A549 (cell line): ENCODE measurements around the gene RAD18. TPM values are rescaled to one million over a fixed set of nuclear protein-coding genes. Genes with fewer than 3 reads are reported as not detected.
A peak's percentile ranks its signal among the peaks of the same experiment; 100 is the strongest.

Experiments
- ATAC-seq, 2 experiments: fragments of 200-7000 bp in 1 of 2; fragments of >200 bp in 1 of 2; cut with Nextera tagmentation in 1 of 2; cut with Tn5 transposase in 1 of 2; 3 replicates each; pipeline versions ENCODE4 v1.8.0 to v1.9.1; 2018 to 2020; ENCODE audit warnings: mild to moderate bottlenecking in 1 of 2, moderate library complexity in 1 of 2
- CTCF ChIA-PET: fragments of 300-600 bp; sonication (Branson Sonifier 250); formaldehyde crosslinking; extraction: SDS; loops from one replicate; lab custom pipeline; 2021; ENCODE audit warnings: antibody characterized with exemption, inconsistent platforms; lab: Yijun Ruan, JAX
- POLR2A ChIA-PET: fragments of 350-600 bp; formaldehyde crosslinking; extraction: SDS; loops from one replicate; lab custom pipeline; 2021; ENCODE audit warnings: antibody characterized with exemption, inconsistent platforms; lab: Yijun Ruan, JAX
- DNase-seq, 2 experiments: peaks; one replicate each; pipeline versions ENCODE4 v3.0.0 to v3.0.0-alpha.2; 2011 to 2016; ENCODE audit warnings: low read depth in 1 of 2, low spot score in 1 of 2
- FAIRE-seq: peaks from 2 replicates; lab custom pipeline; 2011; peaks lifted over from hg19 to GRCh38; lab: Jason Lieb, UNC
- H3K27ac ChIP-seq, 2 experiments: fragments of >200 bp; sonication (Bioruptor Twin); formaldehyde crosslinking; 3 replicates each; pipeline ENCODE4 v1.5.1; 2016 to 2017
- H3K4me1 ChIP-seq: fragments of >200 bp; sonication (Bioruptor Twin); formaldehyde crosslinking; 3 replicates; pipeline ENCODE4 v1.6.1; 2016
- H3K4me2 ChIP-seq: fragments of >200 bp; sonication (Bioruptor Twin); formaldehyde crosslinking; 3 replicates; pipeline ENCODE4 v1.6.1; 2016
- H3K4me3 ChIP-seq: fragments of >200 bp; sonication (Bioruptor Twin); formaldehyde crosslinking; 3 replicates; pipeline ENCODE4 v1.5.1; 2016
- H3K9me3 ChIP-seq: fragments of >200 bp; sonication (Bioruptor Twin); formaldehyde crosslinking; 3 replicates; pipeline ENCODE4 v1.6.1; 2016
- BHLHE40 ChIP-seq: IDR thresholded peaks from 2 replicates; pipeline ENCODE4 v1.6.1; 2012; ENCODE audit warnings: low read depth, low read length, inconsistent platforms
- CBX8 ChIP-seq: fragments of 200-600 bp; sonication (generic); IDR thresholded peaks from 2 replicates; pipeline ENCODE4 v1.6.1; 2016
- CTCF ChIP-seq: fragments of >200 bp; sonication (Bioruptor Twin); formaldehyde crosslinking; IDR thresholded peaks from 3 replicates; pipeline ENCODE4 v1.5.1; 2016
- EHMT2 ChIP-seq: fragments of 200-600 bp; sonication (generic); IDR thresholded peaks from 2 replicates; pipeline ENCODE4 v1.6.1; 2016; ENCODE audit warnings: antibody characterized with exemption, low read depth, mild to moderate bottlenecking, moderate library complexity
- ESRRA ChIP-seq: fragments of 150-350 bp; IDR thresholded peaks from 2 replicates; pipeline ENCODE4 v1.6.1; 2014; ENCODE audit warnings: mild to moderate bottlenecking, low read length, borderline replicate concordance
- FOSB ChIP-seq: fragments of 250-450 bp; sonication (Bioruptor Pico); IDR thresholded peaks from 2 replicates; pipeline ENCODE4 v1.5.0; 2020; ENCODE audit warnings: mild to moderate bottlenecking, moderate library complexity
- FOSL2 ChIP-seq, 2 experiments: fragments of 450-650 bp in 1 of 2; fragments of >200 bp in 1 of 2; sonication (Bioruptor Twin) in 1 of 2; formaldehyde crosslinking; IDR thresholded peaks; 2 replicates each; pipeline versions ENCODE4 v1.5.0 to v1.6.1; 2016 to 2020; ENCODE audit warnings: mild to moderate bottlenecking in 1 of 2, moderate library complexity in 1 of 2
- HDAC2 ChIP-seq: fragments of 200-600 bp; sonication (generic); IDR thresholded peaks from 2 replicates; pipeline ENCODE4 v1.6.1; 2016
- HMGXB4 ChIP-seq: fragments of 250-450 bp; sonication (Bioruptor Pico); IDR thresholded peaks from 2 replicates; pipeline ENCODE4 v1.5.0; 2021; ENCODE audit warnings: mild to moderate bottlenecking, moderate library complexity, borderline replicate concordance
- HOXB13 ChIP-seq: fragments of 250-450 bp; sonication (Bioruptor Pico); IDR thresholded peaks from 2 replicates; pipeline ENCODE4 v1.5.0; 2020; ENCODE audit warnings: low read depth, mild to moderate bottlenecking, moderate library complexity
- JUN ChIP-seq, 2 experiments: fragments of >200 bp; sonication (Bioruptor Twin); formaldehyde crosslinking; IDR thresholded peaks; 2 replicates in 1 of 2; 3 replicates in 1 of 2; pipeline ENCODE4 v1.6.1; 2016 to 2017
- JUNB ChIP-seq: fragments of >200 bp; sonication (Bioruptor Twin); formaldehyde crosslinking; IDR thresholded peaks from 2 replicates; pipeline ENCODE4 v1.6.1; 2016
- MAFK ChIP-seq: fragments of 450-650 bp; IDR thresholded peaks from 2 replicates; pipeline ENCODE4 v1.6.1; 2014; ENCODE audit not compliant: partially characterized antibody
- MAX ChIP-seq: IDR thresholded peaks from 2 replicates; pipeline ENCODE4 v1.6.1; 2012
- MAZ ChIP-seq: fragments of 150-350 bp; IDR thresholded peaks from 2 replicates; pipeline ENCODE4 v1.6.1; 2014; ENCODE audit warnings: antibody characterized with exemption, low read depth, low read length, borderline replicate concordance
- NFE2L2 ChIP-seq: fragments of 150-350 bp; conservative IDR thresholded peaks from 2 replicates; pipeline ENCODE4 v1.6.1; 2014; ENCODE audit warnings: low read length
- NR3C1 ChIP-seq: fragments of >200 bp; sonication (Bioruptor Twin); formaldehyde crosslinking; IDR thresholded peaks from 3 replicates; pipeline ENCODE4 v1.6.1; 2017
- POLR2A ChIP-seq: IDR thresholded peaks from 2 replicates; pipeline ENCODE4 v1.6.1; 2012; ENCODE audit warnings: mild to moderate bottlenecking, low read length
- POLR2AphosphoS2 ChIP-seq: conservative IDR thresholded peaks from 2 replicates; pipeline ENCODE4 v1.6.1; 2012; ENCODE audit warnings: low read length, improper control_type of control experiment, inconsistent platforms
- RAD21 ChIP-seq, 2 experiments: fragments of >200 bp in 1 of 2; sonication (Bioruptor Twin) in 1 of 2; formaldehyde crosslinking in 1 of 2; IDR thresholded peaks in 1 of 2; conservative IDR thresholded peaks in 1 of 2; 2 replicates in 1 of 2; 3 replicates in 1 of 2; pipeline ENCODE4 v1.6.1; 2012 to 2018; ENCODE audit warnings: inconsistent platforms in 1 of 2
- RCOR1 ChIP-seq: fragments of 150-350 bp; IDR thresholded peaks from 2 replicates; pipeline ENCODE4 v1.6.1; 2014; ENCODE audit warnings: antibody characterized with exemption, low read length, low read depth
- SMC3 ChIP-seq: fragments of >200 bp; sonication (Bioruptor Twin); formaldehyde crosslinking; IDR thresholded peaks from 3 replicates; pipeline ENCODE4 v1.6.1; 2018; ENCODE audit warnings: inconsistent platforms
- TP53 ChIP-seq: fragments of 250-450 bp; sonication (Bioruptor Pico); IDR thresholded peaks from 2 replicates; pipeline ENCODE4 v1.5.0; 2021; ENCODE audit warnings: mild to moderate bottlenecking, moderate library complexity
- USF2 ChIP-seq: fragments of 450-650 bp; IDR thresholded peaks from 2 replicates; pipeline ENCODE4 v1.6.1; 2014; ENCODE audit warnings: antibody characterized with exemption
- ZNF302 ChIP-seq: fragments of 250-450 bp; sonication (Bioruptor Pico); IDR thresholded peaks from 2 replicates; pipeline ENCODE4 v1.9.0; 2021; ENCODE audit warnings: inconsistent platforms, mild to moderate bottlenecking, moderate library complexity
- WGBS: methylation state at CpG from one replicate; pipeline ENCODE4 v1.1.6; 2017; ENCODE audit errors: missing lambda C conversion rate; 5-methylcytosine and 5-hydroxymethylcytosine counted together
- polyA plus RNA-seq, 4 experiments: library from polyadenylated mRNA; depleted of rRNA in 3 of 4; stranded (reverse); fragments of >200 nt; fragmentation: RNase III in 1 of 4; extraction: RNeasy Plus Mini Kit Qiagen cat#74134 plus additional on column Dnase treatment in 1 of 4; gene quantifications; 2 replicates in 3 of 4; 3 replicates in 1 of 4; pipeline ENCODE4 v1.2.3, GENCODE V29; 2011 to 2017

The RAD18 gene
- polyA plus RNA-seq, 2 of the 4 experiments (the other 2 are of a cell fraction) = 11.8 to 23.2 TPM

- WGBS = 80% methylated on average over 2 of the region's 2 CpGs
- TF ChIP-seq RCOR1 (no peak), RAD21 (conservative IDR thresholded peaks at IDR 0.05 in 1 of 2, IDR thresholded peaks at IDR 0.05 in 1 of 2) (no peak), FOSL2 (IDR thresholded peaks at IDR 0.05) (no peak), FOSL2 (CRISPR knock-in tag; IDR thresholded peaks at IDR 0.05) (no peak), FOSB (no peak), HDAC2 (no peak), JUNB (no peak), ESRRA (no peak), HOXB13 (CRISPR knock-in tag) (no peak), ZNF302 (CRISPR knock-in tag) (no peak), POLR2A (no peak), CBX8 (no peak), NFE2L2 (no peak), JUN (IDR thresholded peaks at IDR 0.05) (no peak), NR3C1 (no peak), HMGXB4 (no peak), USF2 (no peak), EHMT2 (no peak), MAFK (no peak)
- Histone ChIP-seq H3K4me2 (no peak overlapping the region), H3K27ac (no peak overlapping the region), H3K9me3 (peaks cover 8% of the 10 kb centered on the region; the same call in 1 of the 3 replicates), H3K4me3 (no peak overlapping the region), H3K4me1 (no peaks in the 10 kb centered on the region)
- FAIRE-seq = no peak
- ATAC-seq = no peak
- ChIA-PET POLR2A (no interaction called here), CTCF (interaction anchor here (0.5 to 13.2 kb wide), 8 partner anchors 13 to 381 kb away, joined by 3 to 190 read pairs (median 4); partner anchors contain the start of gene OXTR)
- no peak for DNase-seq
These were observed 11.2 kb upstream of the RAD18 start for GRCh38 chr3:8974458-8974857.

GRCh38 chr3:8972639-8973038, 9.4 kb upstream of the RAD18 start:
- Histone ChIP-seq H3K9me3 (no peaks in the 10 kb centered on the region), H3K4me3 (no peak overlapping the region), H3K4me1 (no peaks in the 10 kb centered on the region), H3K4me2 (no peak overlapping the region), H3K27ac (no peak overlapping the region)
- peak in 1 of 2 experiments; percentile 40 for DNase-seq
- peak in 1 of 2 experiments; percentile 53; a peak in 3 of 6 replicates for ATAC-seq
- WGBS = 89% methylated on average over 2 of the region's 2 CpGs
- no peak for FAIRE-seq
- TF ChIP-seq BHLHE40 (no peak), JUNB (no peak), TP53 (CRISPR knock-in tag) (no peak), POLR2AphosphoS2 (no peak)
- CTCF ChIA-PET = interaction anchor here (0.6 to 13.2 kb wide), 13 partner anchors 10 to 519 kb away, joined by 3 to 190 read pairs (median 5); partner anchors contain the start of gene OXTR
- POLR2A ChIA-PET = no interaction called here

- no peak overlapping the region for H3K27ac ChIP-seq
- DNase-seq (peak; percentile 63 to 65), FAIRE-seq (no peak), ATAC-seq (peak; percentile 59 to 83; a peak in 4 of 6 replicates)
- POLR2A ChIA-PET = interaction anchor here (0.6 kb wide), 1 partner anchor 391 kb away, joined by 4 read pairs; no protein-coding TSS in a partner anchor
- CTCF ChIA-PET = interaction anchor here (0.7 to 13.2 kb wide), 27 partner anchors 9 to 728 kb away, joined by 3 to 190 read pairs (median 4); partner anchors contain the start of gene OXTR
- TF ChIP-seq CTCF = peak; percentile 97
- TF ChIP-seq RAD21 (conservative IDR thresholded peaks at IDR 0.05 in 1 of 2, IDR thresholded peaks at IDR 0.05 in 1 of 2) = peak; percentile 92 to 96
- no peak for TF ChIP-seq MAFK
- TF ChIP-seq MAX = peak; percentile 24
- no peak for TF ChIP-seq MAZ
- peak; percentile 91 for TF ChIP-seq SMC3
- H3K9me3 ChIP-seq = no peaks in the 10 kb centered on the region
- H3K4me2 ChIP-seq = peak overlapping the region; percentile 32; the same call in 2 of the 3 replicates
- 1% methylated on average over 7 of the region's 7 CpGs for WGBS
- H3K4me1 ChIP-seq = no peaks in the 10 kb centered on the region
- no peak overlapping the region for H3K4me3 ChIP-seq
These were observed 7.8 kb upstream of the RAD18 start for GRCh38 chr3:8970971-8971589.
